HL-60 (cell line): Measurements from ENCODE around the gene TFE3.
A peak's percentile ranks its signal among the peaks of the same experiment; 100 is the strongest.

ENCODE experiments used
- GABPA ChIP-seq: IDR thresholded peaks from 2 replicates; pipeline ENCODE4 v1.6.1; 2012; ENCODE audit warnings: low read depth
- POLR2AphosphoS5 ChIP-seq: IDR thresholded peaks from 2 replicates; pipeline ENCODE4 v1.6.1; 2012; ENCODE audit warnings: low read depth
- SPI1 ChIP-seq: IDR thresholded peaks from 2 replicates; pipeline ENCODE4 v1.6.1; 2012; ENCODE audit warnings: low read depth, mild to moderate bottlenecking, borderline replicate concordance
- TF ChIP-seq, protein P1 (sequence below): IDR thresholded peaks from one replicate; pipeline ENCODE4 v1.5.1; 2011; ENCODE audit warnings: low read length, control low read depth, inconsistent platforms; ENCODE audit not compliant: insufficient read depth

DNA sequence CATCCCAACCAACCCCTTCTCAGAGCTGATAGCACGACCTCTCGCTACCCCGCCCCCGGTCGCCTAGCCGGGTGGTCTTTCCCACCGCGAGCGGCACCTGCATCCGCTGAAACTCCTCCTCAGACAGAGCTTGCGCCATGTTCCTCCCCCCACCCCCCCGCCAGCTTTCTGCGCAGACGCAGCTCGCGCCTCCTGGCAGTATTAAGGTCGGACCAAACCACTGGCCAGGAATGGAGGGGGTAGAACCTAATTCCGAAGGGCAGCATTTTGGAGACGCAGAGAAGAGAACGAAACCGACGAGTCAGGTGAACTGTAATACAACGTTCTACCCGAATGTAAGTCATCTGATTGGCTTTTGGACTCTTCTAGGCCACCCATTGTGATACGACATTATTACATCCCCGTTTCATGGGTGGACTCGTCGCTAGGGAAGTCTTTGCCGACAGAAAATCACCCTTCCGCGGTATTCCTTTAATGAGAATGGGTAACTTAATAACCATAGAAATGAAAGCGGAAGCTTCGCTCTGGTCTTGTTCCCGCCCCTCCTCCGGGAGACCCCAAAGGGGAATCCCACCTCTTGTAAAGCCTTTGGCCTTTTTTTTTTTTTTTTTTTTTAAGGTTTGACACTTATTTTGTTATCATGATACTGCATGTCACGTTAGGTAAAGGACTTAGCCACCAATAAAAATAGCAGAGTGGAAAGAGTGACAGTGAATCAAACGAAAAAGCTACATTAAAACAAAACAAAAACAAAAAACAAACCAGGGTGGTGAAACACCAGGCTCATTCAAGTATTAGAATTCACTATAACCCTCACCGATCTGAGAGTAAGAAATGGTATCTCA is 40.8 kb downstream of the TFE3 start, which contains the start of gene GRIPAP1:
- TF ChIP-seq, protein P1, sequence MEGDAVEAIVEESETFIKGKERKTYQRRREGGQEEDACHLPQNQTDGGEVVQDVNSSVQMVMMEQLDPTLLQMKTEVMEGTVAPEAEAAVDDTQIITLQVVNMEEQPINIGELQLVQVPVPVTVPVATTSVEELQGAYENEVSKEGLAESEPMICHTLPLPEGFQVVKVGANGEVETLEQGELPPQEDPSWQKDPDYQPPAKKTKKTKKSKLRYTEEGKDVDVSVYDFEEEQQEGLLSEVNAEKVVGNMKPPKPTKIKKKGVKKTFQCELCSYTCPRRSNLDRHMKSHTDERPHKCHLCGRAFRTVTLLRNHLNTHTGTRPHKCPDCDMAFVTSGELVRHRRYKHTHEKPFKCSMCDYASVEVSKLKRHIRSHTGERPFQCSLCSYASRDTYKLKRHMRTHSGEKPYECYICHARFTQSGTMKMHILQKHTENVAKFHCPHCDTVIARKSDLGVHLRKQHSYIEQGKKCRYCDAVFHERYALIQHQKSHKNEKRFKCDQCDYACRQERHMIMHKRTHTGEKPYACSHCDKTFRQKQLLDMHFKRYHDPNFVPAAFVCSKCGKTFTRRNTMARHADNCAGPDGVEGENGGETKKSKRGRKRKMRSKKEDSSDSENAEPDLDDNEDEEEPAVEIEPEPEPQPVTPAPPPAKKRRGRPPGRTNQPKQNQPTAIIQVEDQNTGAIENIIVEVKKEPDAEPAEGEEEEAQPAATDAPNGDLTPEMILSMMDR: no peak
- TF ChIP-seq GABPA (no peak), POLR2AphosphoS5 (peak; percentile 74), SPI1 (no peak)
